Sigmoid colon (tissue), 3 donors: ENCODE data around the gene TXN.

Experiments used
- POLR2A ChIP-seq, 2 donors: fragments of 450-650 bp; IDR thresholded peaks; one replicate each; pipeline ENCODE4 v1.6.1; 2016; ENCODE audit warnings: antibody characterized with exemption in 2 of 2, mild to moderate bottlenecking in 2 of 2, moderate library complexity in 2 of 2
- TF ChIP-seq, protein P1 (sequence below), 4 experiments: fragments of 450-650 bp in 3 of 4; fragments of 200-600 bp in 1 of 4; IDR thresholded peaks; one replicate each; pipeline ENCODE4 v1.5.1; 2016 to 2019; ENCODE audit warnings: antibody characterized with exemption in 4 of 4, mild to moderate bottlenecking in 3 of 4, moderate library complexity in 2 of 4

DNA sequence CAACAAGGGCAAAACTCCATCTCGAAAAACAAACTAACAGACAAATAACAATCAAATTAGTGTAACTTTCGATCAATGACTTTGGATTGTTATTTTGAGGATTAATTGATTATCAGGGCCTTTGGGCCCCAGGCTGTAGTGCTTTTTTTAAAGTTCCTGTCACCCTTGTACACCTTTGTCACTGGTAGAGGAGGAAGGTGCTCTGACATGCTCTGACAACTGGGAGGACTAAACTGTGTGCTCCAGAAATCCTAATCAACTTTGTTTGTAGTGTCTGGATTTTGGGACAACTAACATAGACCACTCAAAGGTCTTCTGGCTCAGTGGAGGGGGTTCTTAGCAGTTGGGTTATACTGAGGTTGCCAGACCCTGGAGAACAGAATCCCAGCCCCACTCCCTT is 1.8 kb downstream of the TXN start:
- TF ChIP-seq POLR2A (IDR thresholded peaks at IDR 0.05) = no peak
- TF ChIP-seq, protein P1, sequence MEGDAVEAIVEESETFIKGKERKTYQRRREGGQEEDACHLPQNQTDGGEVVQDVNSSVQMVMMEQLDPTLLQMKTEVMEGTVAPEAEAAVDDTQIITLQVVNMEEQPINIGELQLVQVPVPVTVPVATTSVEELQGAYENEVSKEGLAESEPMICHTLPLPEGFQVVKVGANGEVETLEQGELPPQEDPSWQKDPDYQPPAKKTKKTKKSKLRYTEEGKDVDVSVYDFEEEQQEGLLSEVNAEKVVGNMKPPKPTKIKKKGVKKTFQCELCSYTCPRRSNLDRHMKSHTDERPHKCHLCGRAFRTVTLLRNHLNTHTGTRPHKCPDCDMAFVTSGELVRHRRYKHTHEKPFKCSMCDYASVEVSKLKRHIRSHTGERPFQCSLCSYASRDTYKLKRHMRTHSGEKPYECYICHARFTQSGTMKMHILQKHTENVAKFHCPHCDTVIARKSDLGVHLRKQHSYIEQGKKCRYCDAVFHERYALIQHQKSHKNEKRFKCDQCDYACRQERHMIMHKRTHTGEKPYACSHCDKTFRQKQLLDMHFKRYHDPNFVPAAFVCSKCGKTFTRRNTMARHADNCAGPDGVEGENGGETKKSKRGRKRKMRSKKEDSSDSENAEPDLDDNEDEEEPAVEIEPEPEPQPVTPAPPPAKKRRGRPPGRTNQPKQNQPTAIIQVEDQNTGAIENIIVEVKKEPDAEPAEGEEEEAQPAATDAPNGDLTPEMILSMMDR (IDR thresholded peaks at IDR 0.05) = no peak
